ENCODE results near the gene SMIM3.

- no peak for TF ChIP-seq CTCF (IDR thresholded peaks at IDR 0.05; ENCODE audit: low read depth, low read length)
- TF ChIP-seq POLR2A (IDR thresholded peaks at IDR 0.05; ENCODE audit: extremely low read depth, insufficient read length) = no peak
- no peak for TF ChIP-seq MAX (IDR thresholded peaks at IDR 0.05; ENCODE audit: low read depth, low read length)
- no peak for TF ChIP-seq MYC (IDR thresholded peaks at IDR 0.05; ENCODE audit: low read depth, low read length)
These were observed 37.6 kb upstream of the SMIM3 start for GRCh38 chr5:150740992-150741391.

All from NB4 (cell line).